Endodermal cell (in vitro differentiated cells): Measurements from ENCODE around the gene ZBTB7B. TPM values are rescaled to one million over a fixed set of nuclear protein-coding genes. Genes with fewer than 3 reads are reported as not detected.

Source experiments
- DNase-seq: peaks from one replicate; pipeline ENCODE4 v3.0.0-alpha.2; 2017
- H3K27ac ChIP-seq: 2 replicates; pipeline ENCODE4 v1.5.1; 2013; ENCODE audit warnings: mild to moderate bottlenecking, low read depth, low read length, moderate library complexity
- H3K27me3 ChIP-seq: 2 replicates; pipeline ENCODE4 v1.6.1; 2013; ENCODE audit warnings: mild to moderate bottlenecking, low read length, moderate library complexity; ENCODE audit not compliant: insufficient read depth, control insufficient read depth, poor library complexity, severe bottlenecking
- H3K36me3 ChIP-seq: 2 replicates; pipeline ENCODE4 v1.7.0; 2013; ENCODE audit warnings: mild to moderate bottlenecking, low read length, moderate library complexity; ENCODE audit not compliant: control insufficient read depth, insufficient read depth
- H3K4me1 ChIP-seq: one replicate; pipeline ENCODE4 v1.7.0; 2013; ENCODE audit warnings: low read length; ENCODE audit not compliant: control insufficient read depth, insufficient read depth
- H3K4me3 ChIP-seq: 2 replicates; pipeline ENCODE4 v1.5.1; 2013; ENCODE audit warnings: mild to moderate bottlenecking, low read length, moderate library complexity
- H3K9ac ChIP-seq: 2 replicates; pipeline ENCODE4 v1.6.1; 2013; ENCODE audit warnings: mild to moderate bottlenecking, low read length, moderate library complexity; ENCODE audit not compliant: poor library complexity, severe bottlenecking; ENCODE audit errors: extremely low read depth
- H3K9me3 ChIP-seq: 2 replicates; pipeline ENCODE4 v1.6.1; 2013; ENCODE audit warnings: mild to moderate bottlenecking, low read length, moderate library complexity; ENCODE audit not compliant: control insufficient read depth
- H3K27ac Mint-ChIP-seq: 2 replicates; pipeline ENCODE4 v1.8.0; 2020; ENCODE audit warnings: mixed read lengths
- H3K27me3 Mint-ChIP-seq: 2 replicates; pipeline ENCODE4 v1.8.0; 2021; ENCODE audit warnings: mild to moderate bottlenecking, mixed read lengths; ENCODE audit not compliant: insufficient read depth
- H3K36me3 Mint-ChIP-seq: 2 replicates; pipeline ENCODE4 v1.8.0; 2020; ENCODE audit warnings: low read depth, mixed read lengths
- H3K4me1 Mint-ChIP-seq: 2 replicates; pipeline ENCODE4 v1.8.0; 2020; ENCODE audit warnings: mixed read lengths
- H3K4me3 Mint-ChIP-seq: 2 replicates; pipeline ENCODE4 v1.8.0; 2020; ENCODE audit warnings: mild to moderate bottlenecking, moderate library complexity, mixed read lengths
- H3K9me3 Mint-ChIP-seq: 2 replicates; pipeline ENCODE4 v1.8.0; 2020; ENCODE audit warnings: mild to moderate bottlenecking, mixed read lengths
- WGBS, 2 experiments: methylation state at CpG; one replicate each; pipeline versions ENCODE4 v1.1.5 to v1.1.7; 2013; ENCODE audit warnings: missing lambda C conversion rate in 2 of 2, mixed read lengths in 1 of 2; ENCODE audit not compliant: insufficient coverage in 1 of 2, insufficient read length in 1 of 2; 5-methylcytosine and 5-hydroxymethylcytosine counted together
- total RNA-seq, 2 donors: library from RNA; stranded (reverse); fragmentation: NEBNext Ultra II Directional in 1 of 2; extraction: Animal tissue kit (Norgen Biotek cat#: 25700) in 1 of 2; gene quantifications; 2 replicates in 1 of 2; 3 replicates in 1 of 2; pipeline ENCODE4 v1.2.1, GENCODE V29; 2021
- TF ChIP-seq, protein P1 (sequence below): fragments of 200-600 bp; sonication (generic); conservative IDR thresholded peaks from 2 replicates; pipeline ENCODE4 v1.5.0; 2021; ENCODE audit warnings: antibody characterized with exemption, mild to moderate bottlenecking

Gene ZBTB7B
- total RNA-seq, 2 donors from 2014 or later: 21.2 to 23.3 TPM

DNA sequence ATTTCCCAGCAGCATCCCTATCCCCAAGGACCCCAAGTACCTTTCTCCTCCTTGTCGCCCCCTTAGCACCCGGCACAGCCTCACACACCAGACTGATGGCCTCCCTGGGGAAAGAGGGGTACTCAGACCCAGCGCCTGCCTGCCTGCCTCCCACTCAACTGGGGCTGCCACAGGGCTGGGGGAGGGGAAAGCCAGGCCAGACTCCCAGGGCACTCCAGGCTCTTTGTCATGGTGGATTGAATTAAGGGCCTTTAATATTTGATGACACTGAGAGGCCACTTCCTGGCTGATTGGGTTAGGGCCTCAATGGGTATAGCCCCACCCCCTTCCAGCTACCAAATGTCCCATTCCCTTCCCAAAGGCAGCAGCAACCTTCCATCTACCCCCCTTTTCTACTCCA is 33.9 kb upstream of the ZBTB7B start:
- H3K27ac Mint-ChIP-seq: peak overlapping the region; percentile 85
- Histone ChIP-seq H3K27me3 (no peaks in the 10 kb centered on the region), H3K27ac (peak overlapping the region; percentile 11), H3K36me3 (peaks cover 48% of the 10 kb centered on the region), H3K9ac (peak overlapping the region; percentile 39), H3K4me3 (peak overlapping the region; percentile 91), H3K4me1 (peaks cover 3% of the 10 kb centered on the region), H3K9me3 (no peaks in the 10 kb centered on the region)
- TF ChIP-seq, protein P1, sequence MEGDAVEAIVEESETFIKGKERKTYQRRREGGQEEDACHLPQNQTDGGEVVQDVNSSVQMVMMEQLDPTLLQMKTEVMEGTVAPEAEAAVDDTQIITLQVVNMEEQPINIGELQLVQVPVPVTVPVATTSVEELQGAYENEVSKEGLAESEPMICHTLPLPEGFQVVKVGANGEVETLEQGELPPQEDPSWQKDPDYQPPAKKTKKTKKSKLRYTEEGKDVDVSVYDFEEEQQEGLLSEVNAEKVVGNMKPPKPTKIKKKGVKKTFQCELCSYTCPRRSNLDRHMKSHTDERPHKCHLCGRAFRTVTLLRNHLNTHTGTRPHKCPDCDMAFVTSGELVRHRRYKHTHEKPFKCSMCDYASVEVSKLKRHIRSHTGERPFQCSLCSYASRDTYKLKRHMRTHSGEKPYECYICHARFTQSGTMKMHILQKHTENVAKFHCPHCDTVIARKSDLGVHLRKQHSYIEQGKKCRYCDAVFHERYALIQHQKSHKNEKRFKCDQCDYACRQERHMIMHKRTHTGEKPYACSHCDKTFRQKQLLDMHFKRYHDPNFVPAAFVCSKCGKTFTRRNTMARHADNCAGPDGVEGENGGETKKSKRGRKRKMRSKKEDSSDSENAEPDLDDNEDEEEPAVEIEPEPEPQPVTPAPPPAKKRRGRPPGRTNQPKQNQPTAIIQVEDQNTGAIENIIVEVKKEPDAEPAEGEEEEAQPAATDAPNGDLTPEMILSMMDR: no peak
- peaks cover 37% of the 10 kb centered on the region for H3K4me1 Mint-ChIP-seq
- WGBS, 2 experiments: 89% methylated on average over 3 of the region's 3 CpGs; no CpG with 5 or more reads in 1 of the 2 experiments
- no peaks in the 10 kb centered on the region for H3K27me3 Mint-ChIP-seq
- H3K36me3 Mint-ChIP-seq: peaks cover 47% of the 10 kb centered on the region
- H3K4me3 Mint-ChIP-seq: no peak overlapping the region
- DNase-seq: no peak
- H3K9me3 Mint-ChIP-seq: no peaks in the 10 kb centered on the region

DNA sequence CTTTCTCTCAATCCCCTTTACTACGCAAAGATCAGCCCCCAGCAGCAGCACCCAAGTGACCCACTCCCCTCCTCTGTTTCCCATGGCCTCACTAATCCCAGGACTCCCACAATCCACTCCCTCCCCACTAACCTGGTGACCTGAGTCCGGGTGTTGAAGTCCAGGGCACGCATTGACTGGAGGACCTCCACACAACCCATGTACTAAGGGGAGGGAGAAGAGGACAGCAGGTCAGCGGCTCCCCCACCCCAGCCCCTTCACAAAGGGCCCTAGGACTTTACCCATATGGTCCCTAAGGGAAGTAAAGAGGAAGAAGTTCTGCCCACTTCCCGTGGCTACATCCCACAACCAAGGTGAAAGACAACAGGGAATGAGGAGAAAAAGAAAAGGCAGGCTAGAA is 33.4 kb upstream of the ZBTB7B start:
- peaks cover 43% of the 10 kb centered on the region for H3K36me3 ChIP-seq
- H3K9me3 ChIP-seq: no peaks in the 10 kb centered on the region
- 0 to 14% methylated on average over 1 to 4 of the region's 5 CpGs for WGBS, 2 experiments
- Mint-ChIP-seq H3K27me3 (no peaks in the 10 kb centered on the region), H3K4me1 (peaks cover 37% of the 10 kb centered on the region), H3K4me3 (no peak overlapping the region), H3K27ac (peak overlapping the region; percentile 85), H3K9me3 (no peaks in the 10 kb centered on the region), H3K36me3 (peaks cover 44% of the 10 kb centered on the region)
- peaks cover 3% of the 10 kb centered on the region for H3K4me1 ChIP-seq
- no peaks in the 10 kb centered on the region for H3K27me3 ChIP-seq
- peak overlapping the region; percentile 39 for H3K9ac ChIP-seq
- H3K4me3 ChIP-seq: peak overlapping the region; percentile 91
- TF ChIP-seq, protein P1: no peak
- no peak for DNase-seq
- H3K27ac ChIP-seq: peak overlapping the region; percentile 11

DNA sequence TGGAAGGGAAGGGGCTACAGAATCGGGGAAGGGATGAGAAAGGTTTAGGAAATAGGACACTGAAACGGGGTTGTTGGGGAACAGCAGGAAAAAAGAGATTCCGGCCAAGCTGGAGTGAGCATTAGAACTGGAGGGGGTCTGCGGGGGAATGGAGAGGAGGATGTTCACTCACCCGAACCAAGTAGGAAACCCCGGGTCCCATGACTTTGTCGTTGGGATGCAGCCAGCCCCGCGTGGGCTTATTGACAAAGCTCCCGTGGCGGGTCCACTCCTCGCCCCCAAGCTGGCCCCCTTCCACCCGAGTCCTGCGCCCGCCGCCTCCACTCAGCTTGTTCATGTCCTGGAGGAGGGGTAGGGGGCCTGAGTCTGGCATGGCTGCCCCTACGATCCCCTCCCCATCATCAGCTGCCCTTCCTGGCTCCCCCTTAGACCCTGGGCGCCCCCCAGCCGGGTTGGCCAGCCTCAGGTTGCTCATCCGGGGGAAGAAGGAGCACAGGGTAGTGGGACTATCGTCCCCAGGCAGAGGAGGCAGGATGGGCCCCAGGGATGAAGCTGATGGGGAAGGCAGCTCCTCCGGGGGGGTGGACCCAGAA is 32.6 kb upstream of the ZBTB7B start:
- Mint-ChIP-seq H3K4me3 (no peak overlapping the region), H3K27ac (peak overlapping the region; percentile 85), H3K9me3 (no peaks in the 10 kb centered on the region), H3K27me3 (no peaks in the 10 kb centered on the region), H3K36me3 (peaks cover 39% of the 10 kb centered on the region), H3K4me1 (peaks cover 37% of the 10 kb centered on the region)
- H3K27ac ChIP-seq: no peak overlapping the region
- no peaks in the 10 kb centered on the region for H3K27me3 ChIP-seq
- TF ChIP-seq, protein P1: no peak
- DNase-seq: no peak
- H3K4me1 ChIP-seq: peaks cover 3% of the 10 kb centered on the region
- H3K36me3 ChIP-seq: peaks cover 36% of the 10 kb centered on the region
- peak overlapping the region; percentile 39 for H3K9ac ChIP-seq
- peak overlapping the region; percentile 91 for H3K4me3 ChIP-seq
- WGBS, 2 experiments: 0 to 10% methylated on average over 6 to 22 of the region's 22 CpGs
- H3K9me3 ChIP-seq: no peaks in the 10 kb centered on the region
